Fibroblast of lung (primary cell): Measurements from ENCODE around the gene CIC.

Experiments
- CTCF ChIP-seq, 2 donors: IDR thresholded peaks in 1 of 2; conservative IDR thresholded peaks in 1 of 2; 1 replicate in 1 of 2; 2 replicates in 1 of 2; pipeline ENCODE4 v1.5.1; 2011 to 2012; ENCODE audit warnings: low read length in 2 of 2, control low read depth in 1 of 2, inconsistent platforms in 1 of 2, low read depth in 1 of 2, mild to moderate bottlenecking in 1 of 2
- EZH2 ChIP-seq: IDR thresholded peaks from 2 replicates; pipeline ENCODE4 v1.5.1; 2012; ENCODE audit warnings: low read length, control low read depth, mild to moderate bottlenecking; ENCODE audit errors: missing control alignments

DNA sequence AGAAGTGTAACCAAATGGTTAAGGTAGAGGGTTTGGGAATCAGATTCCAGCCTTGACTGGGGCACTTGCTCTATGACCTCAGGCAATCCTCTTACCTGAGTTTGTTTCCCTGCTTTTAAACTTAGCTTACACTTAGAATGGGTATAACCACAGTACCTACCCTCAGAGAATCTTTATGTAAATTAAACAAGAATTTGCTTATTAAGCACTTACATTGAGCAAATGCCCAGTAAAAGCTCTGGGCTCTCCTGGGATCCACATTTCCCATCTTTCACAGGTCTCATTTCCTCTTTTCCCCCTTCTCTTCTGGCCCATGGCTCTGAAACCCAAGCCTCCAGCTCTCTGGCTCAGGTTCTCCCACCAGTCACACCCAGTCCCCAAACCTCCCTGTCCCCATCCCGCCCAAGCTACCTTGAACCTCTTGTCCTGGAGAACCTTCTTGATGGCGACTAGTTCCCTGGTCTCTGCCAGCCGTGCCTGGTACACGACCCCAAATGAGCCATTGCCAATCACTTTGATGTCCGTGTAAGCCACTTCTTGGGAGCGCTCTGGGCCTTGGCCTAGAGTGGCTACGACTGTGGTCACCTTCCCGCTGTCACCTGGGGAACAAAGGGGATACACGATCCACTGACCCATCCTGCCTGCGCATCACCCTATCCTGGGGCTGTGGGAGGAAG, 29.4 kb upstream of the CIC start:
- TF ChIP-seq CTCF (conservative IDR thresholded peaks at IDR 0.05 in 1 of 2, IDR thresholded peaks at IDR 0.05 in 1 of 2; ENCODE audit: low read depth in 1 of 2, low read length in 2 of 2) (no peak), EZH2 (no peak)
